ENCODE measurements around the gene DOCK7.

DOCK7 gene

DNA sequence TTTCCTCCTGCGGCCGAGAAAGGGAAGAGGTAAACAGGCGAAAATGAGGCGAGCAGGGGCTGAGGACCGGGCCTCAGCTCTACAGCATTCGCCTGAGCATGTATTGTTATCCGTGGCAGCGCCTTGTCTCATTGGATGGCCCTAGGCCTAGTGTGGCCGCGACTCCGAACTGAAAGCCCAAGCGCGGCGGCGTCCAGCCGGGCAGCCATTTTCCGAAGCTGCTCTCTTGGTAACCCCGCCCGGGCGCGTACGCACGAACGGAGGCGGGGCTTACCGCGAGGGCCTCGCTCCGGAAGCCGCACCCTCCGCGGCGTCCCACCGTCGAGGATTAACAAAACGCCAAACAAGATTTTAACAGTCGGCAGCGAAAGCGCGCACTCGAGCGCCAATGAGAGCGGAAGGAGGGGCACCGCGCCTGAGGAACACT is 252.1 kb downstream of the DOCK7 start:
- H3K4me1 ChIP-seq (ENCODE audit: control insufficient read depth, insufficient read depth, low read length): peaks cover 12% of the 10 kb centered on the region
- H3K9me3 ChIP-seq (ENCODE audit: control insufficient read depth, low read length): no peaks in the 10 kb centered on the region
- H3K27me3 ChIP-seq (ENCODE audit: control insufficient read depth, insufficient read depth, low read length): no peaks in the 10 kb centered on the region
- peak overlapping the region; percentile 100 for H3K9ac ChIP-seq (ENCODE audit: low read length)
- peak overlapping the region; percentile 96 for H3K4me3 ChIP-seq (ENCODE audit: low read length)
- H3K36me3 ChIP-seq (ENCODE audit: control insufficient read depth, insufficient read depth, low read length): no peaks in the 10 kb centered on the region

- Histone ChIP-seq H3K9ac (ENCODE audit: low read length) (peak overlapping the region; percentile 100), H3K4me3 (ENCODE audit: low read length) (peak overlapping the region; percentile 96), H3K9me3 (ENCODE audit: control insufficient read depth, low read length) (no peaks in the 10 kb centered on the region), H3K36me3 (ENCODE audit: control insufficient read depth, insufficient read depth, low read length) (no peaks in the 10 kb centered on the region), H3K4me1 (ENCODE audit: control insufficient read depth, insufficient read depth, low read length) (peaks cover 12% of the 10 kb centered on the region), H3K27me3 (ENCODE audit: control insufficient read depth, insufficient read depth, low read length) (no peaks in the 10 kb centered on the region)
Measured at GRCh38 chr1:62435231-62436038, 252.8 kb downstream of the DOCK7 start.

- no peak overlapping the region for H3K9ac ChIP-seq (ENCODE audit: low read length)
- no peaks in the 10 kb centered on the region for H3K27me3 ChIP-seq (ENCODE audit: control insufficient read depth, insufficient read depth, low read length)
- no peaks in the 10 kb centered on the region for H3K36me3 ChIP-seq (ENCODE audit: control insufficient read depth, insufficient read depth, low read length)
- H3K4me1 ChIP-seq (ENCODE audit: control insufficient read depth, insufficient read depth, low read length): peaks cover 10% of the 10 kb centered on the region
- no peaks in the 10 kb centered on the region for H3K9me3 ChIP-seq (ENCODE audit: control insufficient read depth, low read length)
- H3K4me3 ChIP-seq (ENCODE audit: low read length): no peak overlapping the region
Measured at GRCh38 chr1:62434618-62435001, 253.6 kb downstream of the DOCK7 start.

GRCh38 chr1:62433861-62434617 is 254.1 kb downstream of the DOCK7 start:
- peaks cover 6% of the 10 kb centered on the region for H3K4me1 ChIP-seq (ENCODE audit: control insufficient read depth, insufficient read depth, low read length)

DNA sequence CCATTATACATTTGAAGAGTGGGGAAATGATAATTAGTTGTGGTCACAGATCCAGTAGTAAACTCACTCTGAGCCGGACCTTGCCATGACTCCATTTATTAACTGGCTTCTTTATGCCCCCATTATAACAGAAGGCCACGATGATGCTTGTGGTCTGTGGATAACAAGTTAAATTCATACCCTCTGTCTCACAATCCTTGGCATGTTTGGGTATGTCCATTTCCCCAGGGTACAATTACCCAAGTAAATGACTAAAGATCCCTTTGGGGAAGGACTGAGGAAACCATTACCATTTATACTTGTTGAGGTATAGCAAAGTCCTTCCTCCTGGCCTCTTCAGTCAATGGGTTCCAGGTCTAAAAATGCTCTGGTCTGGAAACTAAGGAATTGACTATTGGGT is 258.6 kb downstream of the DOCK7 start:
- Histone ChIP-seq H3K9ac (ENCODE audit: low read length) (no peak overlapping the region), H3K9me3 (ENCODE audit: control insufficient read depth, low read length) (no peaks in the 10 kb centered on the region), H3K4me1 (ENCODE audit: control insufficient read depth, insufficient read depth, low read length) (no peaks in the 10 kb centered on the region), H3K36me3 (ENCODE audit: control insufficient read depth, insufficient read depth, low read length) (no peaks in the 10 kb centered on the region), H3K27me3 (ENCODE audit: control insufficient read depth, insufficient read depth, low read length) (no peaks in the 10 kb centered on the region), H3K4me3 (ENCODE audit: low read length) (no peak overlapping the region)

More at GRCh38 chr1:62433861-62434617, 254.1 kb downstream of the DOCK7 start:
- Histone ChIP-seq H3K9me3 (ENCODE audit: control insufficient read depth, low read length) (no peaks in the 10 kb centered on the region), H3K27me3 (ENCODE audit: control insufficient read depth, insufficient read depth, low read length) (no peaks in the 10 kb centered on the region), H3K36me3 (ENCODE audit: control insufficient read depth, insufficient read depth, low read length) (no peaks in the 10 kb centered on the region), H3K9ac (ENCODE audit: low read length) (no peak overlapping the region), H3K4me3 (ENCODE audit: low read length) (no peak overlapping the region)

DNA sequence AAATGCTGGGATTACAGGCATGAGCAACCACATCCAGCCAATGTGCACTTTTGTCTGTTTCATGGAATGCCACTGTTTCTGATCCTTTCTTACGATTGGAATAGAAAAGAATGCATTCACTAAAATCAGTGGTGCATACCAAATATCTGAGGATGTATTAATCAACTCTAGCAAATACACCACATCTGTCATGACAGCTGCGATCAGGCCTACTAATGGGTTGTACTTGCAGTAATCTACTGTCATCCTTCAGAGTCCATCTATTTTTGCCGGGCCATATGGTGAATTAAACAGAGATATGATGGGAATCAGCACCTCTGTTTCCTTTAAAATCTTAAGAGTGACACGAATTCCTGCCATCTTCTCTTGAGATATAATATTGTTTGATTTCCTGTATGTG is 259.8 kb downstream of the DOCK7 start:
- Histone ChIP-seq H3K9ac (ENCODE audit: low read length) (no peak overlapping the region), H3K36me3 (ENCODE audit: control insufficient read depth, insufficient read depth, low read length) (no peaks in the 10 kb centered on the region), H3K4me1 (ENCODE audit: control insufficient read depth, insufficient read depth, low read length) (no peaks in the 10 kb centered on the region), H3K27me3 (ENCODE audit: control insufficient read depth, insufficient read depth, low read length) (no peaks in the 10 kb centered on the region), H3K9me3 (ENCODE audit: control insufficient read depth, low read length) (no peaks in the 10 kb centered on the region), H3K4me3 (ENCODE audit: low read length) (no peak overlapping the region)

DNA sequence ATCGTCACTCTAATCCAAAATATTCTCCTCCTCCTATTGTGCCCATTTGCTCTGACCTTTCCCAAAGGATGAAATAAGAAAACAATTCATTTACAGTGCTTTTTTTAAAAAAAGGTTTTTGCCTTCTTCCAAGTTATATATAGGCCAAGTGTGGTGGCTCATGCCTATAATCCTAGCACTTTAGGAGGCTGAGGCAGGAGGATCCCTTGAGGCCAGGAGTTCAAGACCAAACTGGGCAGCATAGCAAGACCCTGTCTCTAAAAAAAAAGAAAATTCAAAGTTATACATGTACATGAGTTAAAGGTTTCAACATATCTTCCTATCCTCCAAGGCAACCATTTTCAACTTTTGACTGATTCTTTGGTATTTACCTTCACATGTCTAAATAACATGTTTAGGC is 261.4 kb downstream of the DOCK7 start:
- H3K9ac ChIP-seq (ENCODE audit: low read length): no peak overlapping the region
- no peaks in the 10 kb centered on the region for H3K27me3 ChIP-seq (ENCODE audit: control insufficient read depth, insufficient read depth, low read length)
- H3K4me1 ChIP-seq (ENCODE audit: control insufficient read depth, insufficient read depth, low read length): no peaks in the 10 kb centered on the region
- H3K4me3 ChIP-seq (ENCODE audit: low read length): no peak overlapping the region
- H3K9me3 ChIP-seq (ENCODE audit: control insufficient read depth, low read length): no peaks in the 10 kb centered on the region
- no peaks in the 10 kb centered on the region for H3K36me3 ChIP-seq (ENCODE audit: control insufficient read depth, insufficient read depth, low read length)

GRCh38 chr1:62426237-62426636 is 261.9 kb downstream of the DOCK7 start:
- Histone ChIP-seq H3K4me3 (ENCODE audit: low read length) (no peak overlapping the region), H3K36me3 (ENCODE audit: control insufficient read depth, insufficient read depth, low read length) (no peaks in the 10 kb centered on the region), H3K9ac (ENCODE audit: low read length) (no peak overlapping the region), H3K27me3 (ENCODE audit: control insufficient read depth, insufficient read depth, low read length) (no peaks in the 10 kb centered on the region), H3K9me3 (ENCODE audit: control insufficient read depth, low read length) (no peaks in the 10 kb centered on the region), H3K4me1 (ENCODE audit: control insufficient read depth, insufficient read depth, low read length) (no peaks in the 10 kb centered on the region)

- H3K36me3 ChIP-seq (ENCODE audit: control insufficient read depth, insufficient read depth, low read length): no peaks in the 10 kb centered on the region
- no peaks in the 10 kb centered on the region for H3K4me1 ChIP-seq (ENCODE audit: control insufficient read depth, insufficient read depth, low read length)
- H3K27me3 ChIP-seq (ENCODE audit: control insufficient read depth, insufficient read depth, low read length): no peaks in the 10 kb centered on the region
- H3K9ac ChIP-seq (ENCODE audit: low read length): no peak overlapping the region
- no peak overlapping the region for H3K4me3 ChIP-seq (ENCODE audit: low read length)
- H3K9me3 ChIP-seq (ENCODE audit: control insufficient read depth, low read length): no peaks in the 10 kb centered on the region
Measured at GRCh38 chr1:62425041-62425440, 263.1 kb downstream of the DOCK7 start.

DNA sequence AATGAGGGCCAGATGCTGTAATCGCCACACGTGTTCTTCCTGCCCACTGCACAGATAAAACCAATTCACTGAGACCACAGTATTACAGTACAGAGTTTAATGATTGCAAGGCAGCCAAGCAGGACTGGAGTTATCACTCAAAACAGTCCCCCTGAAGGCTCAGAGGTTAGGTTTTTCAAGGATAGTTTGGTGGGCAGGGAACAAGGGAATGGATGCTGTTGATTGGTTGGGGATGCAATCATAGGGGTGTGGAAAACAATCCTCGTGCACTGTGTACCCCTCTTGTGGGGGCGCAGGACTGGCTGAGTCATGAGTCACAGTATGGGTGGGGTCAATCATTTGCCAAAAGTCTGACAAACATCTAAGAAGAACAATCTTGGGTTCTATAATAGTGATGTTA is 263.8 kb downstream of the DOCK7 start:
- H3K27me3 ChIP-seq (ENCODE audit: control insufficient read depth, insufficient read depth, low read length): no peaks in the 10 kb centered on the region
- H3K9me3 ChIP-seq (ENCODE audit: control insufficient read depth, low read length): no peaks in the 10 kb centered on the region
- no peak overlapping the region for H3K4me3 ChIP-seq (ENCODE audit: low read length)
- no peak overlapping the region for H3K9ac ChIP-seq (ENCODE audit: low read length)
- no peaks in the 10 kb centered on the region for H3K36me3 ChIP-seq (ENCODE audit: control insufficient read depth, insufficient read depth, low read length)
- H3K4me1 ChIP-seq (ENCODE audit: control insufficient read depth, insufficient read depth, low read length): no peaks in the 10 kb centered on the region

GRCh38 chr1:62423580-62424242 is 264.5 kb downstream of the DOCK7 start:
- no peaks in the 10 kb centered on the region for H3K4me1 ChIP-seq (ENCODE audit: control insufficient read depth, insufficient read depth, low read length)
- H3K9ac ChIP-seq (ENCODE audit: low read length): no peak overlapping the region
- H3K27me3 ChIP-seq (ENCODE audit: control insufficient read depth, insufficient read depth, low read length): no peaks in the 10 kb centered on the region
- H3K4me3 ChIP-seq (ENCODE audit: low read length): no peak overlapping the region
- H3K9me3 ChIP-seq (ENCODE audit: control insufficient read depth, low read length): no peaks in the 10 kb centered on the region
- H3K36me3 ChIP-seq (ENCODE audit: control insufficient read depth, insufficient read depth, low read length): no peaks in the 10 kb centered on the region

GRCh38 chr1:62420214-62420613 is 268.0 kb downstream of the DOCK7 start:
- Histone ChIP-seq H3K9ac (ENCODE audit: low read length) (no peak overlapping the region), H3K27me3 (ENCODE audit: control insufficient read depth, insufficient read depth, low read length) (no peaks in the 10 kb centered on the region), H3K4me3 (ENCODE audit: low read length) (no peak overlapping the region), H3K36me3 (ENCODE audit: control insufficient read depth, insufficient read depth, low read length) (no peaks in the 10 kb centered on the region), H3K4me1 (ENCODE audit: control insufficient read depth, insufficient read depth, low read length) (no peaks in the 10 kb centered on the region), H3K9me3 (ENCODE audit: control insufficient read depth, low read length) (no peaks in the 10 kb centered on the region)

Measured in mucosa of stomach (tissue), 1 donor.